ENCODE measurements around the gene CAPNS1.

Gene CAPNS1

GRCh38 chr19:36113894-36114720, 25.8 kb upstream of the CAPNS1 start:
- TF ChIP-seq CTCF (IDR thresholded peaks at IDR 0.05; ENCODE audit: extremely low read depth, insufficient read depth, missing control alignments) = peak; percentile 34
- in situ Hi-C loops (cut with MboI; ENCODE audit: low pct_unique_long_range_greater_than_20kb, low sequenced_read_pairs, unreplicated experiment) = no loop called here
- no peak for DNase-seq (ENCODE audit: low spot score)

- peak; percentile 99 for DNase-seq (ENCODE audit: low spot score)
- in situ Hi-C loops (cut with MboI; ENCODE audit: low pct_unique_long_range_greater_than_20kb, low sequenced_read_pairs, unreplicated experiment) = no loop called here
Observed at GRCh38 chr19:36114721-36115452, 25.0 kb upstream of the CAPNS1 start, which contains the start of gene POLR2I. Gene POLR2I, minus strand, starts transcription at chr19:36114875. Its CDS starts 19 bp downstream, at chr19:36114856.

GRCh38 chr19:36115453-36116343, 24.2 kb upstream of the CAPNS1 start, which contains the start of gene TBCB:
Gene TBCB, plus strand, starts transcription at chr19:36115468. Its CDS starts 93 bp downstream, at chr19:36115561.
- peak; percentile 90 for DNase-seq (ENCODE audit: low spot score)
- in situ Hi-C loops (cut with MboI; ENCODE audit: low pct_unique_long_range_greater_than_20kb, low sequenced_read_pairs, unreplicated experiment) = no loop called here
- TF ChIP-seq CTCF (IDR thresholded peaks at IDR 0.05; ENCODE audit: extremely low read depth, insufficient read depth, missing control alignments) = no peak

More at GRCh38 chr19:36114721-36115452, 25.0 kb upstream of the CAPNS1 start, which contains the start of gene POLR2I:
- TF ChIP-seq CTCF (IDR thresholded peaks at IDR 0.05; ENCODE audit: extremely low read depth, insufficient read depth, missing control alignments) = no peak

- TF ChIP-seq CTCF (IDR thresholded peaks at IDR 0.05; ENCODE audit: extremely low read depth, insufficient read depth, missing control alignments) = no peak
Observed at GRCh38 chr19:36116344-36116637, 23.6 kb upstream of the CAPNS1 start.

GRCh38 chr19:36120092-36120983, 19.5 kb upstream of the CAPNS1 start:
- no peak for DNase-seq (ENCODE audit: low spot score)
- no peak for TF ChIP-seq CTCF (IDR thresholded peaks at IDR 0.05; ENCODE audit: extremely low read depth, insufficient read depth, missing control alignments)
- in situ Hi-C loops (cut with MboI; ENCODE audit: low pct_unique_long_range_greater_than_20kb, low sequenced_read_pairs, unreplicated experiment) = loop anchor here (10.0 kb wide), 1 partner anchor 54 kb away; no protein-coding TSS in a partner anchor

More at GRCh38 chr19:36116344-36116637, 23.6 kb upstream of the CAPNS1 start:
- no peak for DNase-seq (ENCODE audit: low spot score)
- in situ Hi-C loops (cut with MboI; ENCODE audit: low pct_unique_long_range_greater_than_20kb, low sequenced_read_pairs, unreplicated experiment) = no loop called here
